GM19193 (cell line): ENCODE measurements around the gene EMCN.

Experiments used
- POLR2A ChIP-seq: IDR thresholded peaks from 4 replicates; pipeline ENCODE4 v1.6.1; 2011; ENCODE audit not compliant: insufficient read depth, insufficient read length; ENCODE audit errors: extremely low read depth

EMCN gene

GRCh38 chr4:100430451-100430850 is 87.4 kb downstream of the EMCN start:
- TF ChIP-seq POLR2A, result no peak

- TF ChIP-seq POLR2A, result no peak
These were observed 88.2 kb downstream of the EMCN start for GRCh38 chr4:100429616-100430015.

GRCh38 chr4:100428051-100428450 is 89.8 kb downstream of the EMCN start:
- TF ChIP-seq POLR2A, result no peak

GRCh38 chr4:100424376-100424775 is 93.4 kb downstream of the EMCN start:
- no peak for TF ChIP-seq POLR2A

- no peak for TF ChIP-seq POLR2A
These were observed 94.9 kb downstream of the EMCN start for GRCh38 chr4:100422894-100423293.

GRCh38 chr4:100421361-100421978 is 96.4 kb downstream of the EMCN start:
- no peak for TF ChIP-seq POLR2A

- no peak for TF ChIP-seq POLR2A
These were observed 97.3 kb downstream of the EMCN start for GRCh38 chr4:100420571-100420970.

- TF ChIP-seq POLR2A, result no peak
These were observed 100.3 kb downstream of the EMCN start for GRCh38 chr4:100417565-100417964.

- no peak for TF ChIP-seq POLR2A
These were observed 103.6 kb downstream of the EMCN start for GRCh38 chr4:100414016-100414790.

GRCh38 chr4:100391863-100392262 is 126.0 kb downstream of the EMCN start:
- no peak for TF ChIP-seq POLR2A

- TF ChIP-seq POLR2A, result no peak
These were observed 126.7 kb downstream of the EMCN start for GRCh38 chr4:100391086-100391485.

GRCh38 chr4:100386270-100386669 is 131.6 kb downstream of the EMCN start:
- no peak for TF ChIP-seq POLR2A

GRCh38 chr4:100379583-100380105 is 138.2 kb downstream of the EMCN start:
- TF ChIP-seq POLR2A, result no peak

GRCh38 chr4:100372432-100372831 is 145.4 kb downstream of the EMCN start:
- TF ChIP-seq POLR2A, result no peak

GRCh38 chr4:100369871-100370270 is 148.0 kb downstream of the EMCN start:
- no peak for TF ChIP-seq POLR2A

- no peak for TF ChIP-seq POLR2A
These were observed 150.4 kb downstream of the EMCN start for GRCh38 chr4:100367451-100367850.
